ENCODE results near the gene FBXO22. TPM values are rescaled to one million over a fixed set of nuclear protein-coding genes. Genes with fewer than 3 reads are reported as not detected.

Gene FBXO22
- total and polyA plus RNA-seq, 2 of the 8 experiments (the other 6 are each of a cell fraction or from before 2014, with no cell fraction given) = 33.2 to 67.3 TPM

GRCh38 chr15:75903331-75904239 lies at the start of gene FBXO22 (continued):
- TF ChIP-seq, protein P1, sequence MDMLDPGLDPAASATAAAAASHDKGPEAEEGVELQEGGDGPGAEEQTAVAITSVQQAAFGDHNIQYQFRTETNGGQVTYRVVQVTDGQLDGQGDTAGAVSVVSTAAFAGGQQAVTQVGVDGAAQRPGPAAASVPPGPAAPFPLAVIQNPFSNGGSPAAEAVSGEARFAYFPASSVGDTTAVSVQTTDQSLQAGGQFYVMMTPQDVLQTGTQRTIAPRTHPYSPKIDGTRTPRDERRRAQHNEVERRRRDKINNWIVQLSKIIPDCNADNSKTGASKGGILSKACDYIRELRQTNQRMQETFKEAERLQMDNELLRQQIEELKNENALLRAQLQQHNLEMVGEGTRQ (IDR thresholded peaks at IDR 0.05; ENCODE audit: low read length) = no peak
- TF ChIP-seq ZNF274 (IDR thresholded peaks at IDR 0.05; ENCODE audit: borderline replicate concordance, extremely low read depth, low read length) (no peak), CEBPB (IDR thresholded peaks at IDR 0.05; ENCODE audit: low read depth, low read length) (peak; percentile 71; the same call in 1 of the 2 replicates), GTF2F1 (IDR thresholded peaks at IDR 0.05; ENCODE audit: borderline replicate concordance, low read depth, low read length) (0 out of 2 replicates have a peak, but pooled peaks have one; percentile 53), CHD2 (IDR thresholded peaks at IDR 0.05; ENCODE audit: low read length) (peak; percentile 52; the same call in 1 of the 2 replicates), RFX5 (IDR thresholded peaks at IDR 0.05; ENCODE audit: borderline replicate concordance, low read depth, low read length) (no peak), RBBP5 (IDR thresholded peaks at IDR 0.05; ENCODE audit: borderline replicate concordance, low read depth, low read length) (peak; percentile 91; the same call in 1 of the 2 replicates), EP300 (IDR thresholded peaks at IDR 0.05; ENCODE audit: borderline replicate concordance in 1 of 2, low read depth in 2 of 2, low read length in 2 of 2) (peak in 1 of 2 experiments; percentile 41; a peak in 1 of 3 replicates), CBX8 (IDR thresholded peaks at IDR 0.05; ENCODE audit: borderline replicate concordance, low read depth, low read length) (no peak), KDM5A (IDR thresholded peaks at IDR 0.05; ENCODE audit: low read length) (peak; percentile 48; the same call in 1 of the 2 replicates), RNF2 (IDR thresholded peaks at IDR 0.05; ENCODE audit: borderline replicate concordance, low read depth, low read length, missing control alignments, poor library complexity, severe bottlenecking) (no peak), SIRT6 (IDR thresholded peaks at IDR 0.05; ENCODE audit: low read length) (no peak), ASH2L (IDR thresholded peaks at IDR 0.05; ENCODE audit: low read length) (peak; percentile 99), FOSL1 (IDR thresholded peaks at IDR 0.05; ENCODE audit: insufficient read depth, low read depth, low read length) (no peak), POLR2AphosphoS5 (IDR thresholded peaks at IDR 0.05; ENCODE audit: low read depth, low read length) (peak; percentile 90), POU5F1 (IDR thresholded peaks at IDR 0.05; ENCODE audit: low read depth, low read length) (no peak), SIN3A (conservative IDR thresholded peaks at IDR 0.05 in 1 of 2, IDR thresholded peaks at IDR 0.05 in 1 of 2; ENCODE audit: low read depth in 1 of 2, low read length in 2 of 2) (peak; percentile 22 to 84; a peak in 2 of 4 replicates), PHF8 (conservative IDR thresholded peaks at IDR 0.05; ENCODE audit: low read depth, low read length) (peak; percentile 84), SRF (IDR thresholded peaks at IDR 0.05; ENCODE audit: low read depth, low read length) (peak; percentile 44)
